ENCODE measurements around the gene PTGER4.
A peak's percentile ranks its signal among the peaks of the same experiment; 100 is the strongest.

Gene PTGER4

DNA sequence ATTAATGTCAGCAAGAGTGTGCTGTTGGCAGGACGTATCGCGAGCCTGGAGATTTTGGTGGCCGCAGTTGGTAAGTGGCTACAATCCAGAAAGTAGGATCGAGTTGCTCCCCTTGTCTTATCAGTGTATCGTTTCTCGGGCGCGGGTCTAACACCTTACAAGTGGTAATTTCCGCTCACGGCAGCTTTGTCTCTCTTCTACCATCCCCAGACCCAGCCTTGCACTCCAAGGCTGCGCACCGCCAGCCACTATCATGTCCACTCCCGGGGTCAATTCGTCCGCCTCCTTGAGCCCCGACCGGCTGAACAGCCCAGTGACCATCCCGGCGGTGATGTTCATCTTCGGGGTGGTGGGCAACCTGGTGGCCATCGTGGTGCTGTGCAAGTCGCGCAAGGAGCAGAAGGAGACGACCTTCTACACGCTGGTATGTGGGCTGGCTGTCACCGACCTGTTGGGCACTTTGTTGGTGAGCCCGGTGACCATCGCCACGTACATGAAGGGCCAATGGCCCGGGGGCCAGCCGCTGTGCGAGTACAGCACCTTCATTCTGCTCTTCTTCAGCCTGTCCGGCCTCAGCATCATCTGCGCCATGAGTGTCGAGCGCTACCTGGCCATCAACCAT, 1.1 kb downstream of the PTGER4 start:
- Histone ChIP-seq H3K4me3 (ENCODE audit: low read length) (peak overlapping the region; percentile 39; the same call in 1 of the 2 replicates), H3K27ac (ENCODE audit: low read length) (no peak overlapping the region), H3K36me3 (ENCODE audit: control insufficient read depth, insufficient read depth, low read length) (no peaks in the 10 kb centered on the region), H3K9me3 (ENCODE audit: control insufficient read depth, insufficient read depth, low read length) (no peaks in the 10 kb centered on the region), H3K27me3 (ENCODE audit: control insufficient read depth, insufficient read depth, low read length) (peaks cover 26% of the 10 kb centered on the region), H3K4me1 (ENCODE audit: control insufficient read depth, insufficient read depth, low read length) (peaks cover 5% of the 10 kb centered on the region; the same call in 1 of the 2 replicates)
- WGBS (ENCODE audit: insufficient coverage, insufficient read length) = no CpG with 5 or more reads among the region's 37 CpGs
- DNase-seq (ENCODE audit: low read depth, low spot score) = no peak

- no peak for DNase-seq (ENCODE audit: low read depth, low spot score)
- Histone ChIP-seq H3K9me3 (ENCODE audit: control insufficient read depth, insufficient read depth, low read length) (no peaks in the 10 kb centered on the region), H3K4me1 (ENCODE audit: control insufficient read depth, insufficient read depth, low read length) (peaks cover 5% of the 10 kb centered on the region; the same call in 1 of the 2 replicates), H3K27me3 (ENCODE audit: control insufficient read depth, insufficient read depth, low read length) (peaks cover 26% of the 10 kb centered on the region), H3K36me3 (ENCODE audit: control insufficient read depth, insufficient read depth, low read length) (no peaks in the 10 kb centered on the region), H3K27ac (ENCODE audit: low read length) (no peak overlapping the region), H3K4me3 (ENCODE audit: low read length) (peak overlapping the region; percentile 39; the same call in 1 of the 2 replicates)
- no CpG with 5 or more reads among the region's 67 CpGs for WGBS (ENCODE audit: insufficient coverage, insufficient read length)
These were observed 1.8 kb downstream of the PTGER4 start for GRCh38 chr5:40681363-40682153.

DNA sequence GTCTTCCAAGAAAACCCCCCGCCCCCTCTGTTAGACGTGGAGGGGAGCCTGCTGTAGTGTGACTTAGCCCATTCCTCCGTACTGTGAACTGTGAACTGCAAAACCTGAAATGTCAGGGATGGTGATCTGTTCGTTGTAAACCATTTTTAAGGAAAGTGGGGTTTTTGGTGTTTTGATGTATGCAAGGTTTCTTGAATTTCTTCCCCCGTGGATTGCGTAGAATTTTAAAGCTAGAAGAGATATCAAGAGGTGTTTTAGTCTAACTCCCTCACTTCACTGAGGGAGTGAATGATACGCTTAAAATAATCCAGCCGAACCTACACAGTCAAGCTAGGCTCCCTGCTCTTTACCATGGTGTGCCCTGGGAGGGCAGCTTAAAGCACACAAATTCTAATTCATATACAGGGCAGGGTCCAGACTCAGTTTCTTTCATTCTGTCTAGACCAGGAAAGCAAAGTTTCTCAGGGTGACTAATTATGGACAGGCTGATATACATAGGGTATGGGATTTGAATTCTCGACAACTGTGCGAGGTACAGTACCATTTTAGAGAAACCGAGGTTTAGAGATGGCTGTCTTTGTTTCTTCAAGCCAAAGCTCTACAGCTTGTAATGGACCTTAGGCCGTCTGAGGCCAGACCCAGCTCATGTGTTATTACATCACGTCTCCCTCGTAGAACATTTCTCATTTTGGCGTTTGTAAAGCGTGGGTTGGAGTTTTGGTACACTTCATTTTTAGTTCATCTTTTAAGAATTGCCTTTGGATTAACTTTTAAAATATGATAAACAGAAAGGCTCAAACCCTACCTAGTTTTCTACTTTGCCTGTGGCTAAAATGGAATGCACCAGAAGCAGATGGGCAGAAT, 2.7 kb downstream of the PTGER4 start:
- no peak overlapping the region; the same call in 1 of the 2 replicates for H3K4me3 ChIP-seq (ENCODE audit: low read length)
- H3K4me1 ChIP-seq (ENCODE audit: control insufficient read depth, insufficient read depth, low read length) = peaks cover 5% of the 10 kb centered on the region; the same call in 1 of the 2 replicates
- H3K36me3 ChIP-seq (ENCODE audit: control insufficient read depth, insufficient read depth, low read length) = no peaks in the 10 kb centered on the region
- H3K27ac ChIP-seq (ENCODE audit: low read length) = no peak overlapping the region
- no peaks in the 10 kb centered on the region for H3K9me3 ChIP-seq (ENCODE audit: control insufficient read depth, insufficient read depth, low read length)
- no peak for DNase-seq (ENCODE audit: low read depth, low spot score)
- peaks cover 26% of the 10 kb centered on the region for H3K27me3 ChIP-seq (ENCODE audit: control insufficient read depth, insufficient read depth, low read length)
- WGBS (ENCODE audit: insufficient coverage, insufficient read length) = no CpG with 5 or more reads among the region's 16 CpGs

DNA sequence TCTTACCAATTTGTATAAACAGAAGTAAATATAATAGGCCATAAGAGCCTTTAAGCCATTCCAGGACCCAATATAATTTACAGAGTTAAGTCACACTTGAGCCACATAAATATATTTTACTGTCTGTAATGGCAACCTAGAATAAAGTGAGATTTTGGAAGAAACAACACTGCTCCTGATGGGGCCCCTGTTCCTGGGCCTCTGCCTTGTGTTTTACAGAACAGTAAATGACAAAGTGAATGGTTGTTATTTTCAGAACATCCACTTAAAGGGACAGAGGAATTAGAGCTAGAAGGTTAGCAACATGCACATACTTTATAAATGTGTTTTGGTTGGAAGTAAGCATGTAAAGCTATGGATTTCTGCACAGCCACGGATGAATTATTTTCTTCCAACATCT, 3.6 kb downstream of the PTGER4 start:
- no peak for DNase-seq (ENCODE audit: low read depth, low spot score)
- Histone ChIP-seq H3K4me3 (ENCODE audit: low read length) (no peak overlapping the region), H3K27me3 (ENCODE audit: control insufficient read depth, insufficient read depth, low read length) (peaks cover 26% of the 10 kb centered on the region), H3K9me3 (ENCODE audit: control insufficient read depth, insufficient read depth, low read length) (no peaks in the 10 kb centered on the region), H3K36me3 (ENCODE audit: control insufficient read depth, insufficient read depth, low read length) (no peaks in the 10 kb centered on the region), H3K27ac (ENCODE audit: low read length) (no peak overlapping the region), H3K4me1 (ENCODE audit: control insufficient read depth, insufficient read depth, low read length) (peaks cover 5% of the 10 kb centered on the region; the same call in 1 of the 2 replicates)
- no CpG with 5 or more reads among the region's 1 CpG for WGBS (ENCODE audit: insufficient coverage, insufficient read length)

DNA sequence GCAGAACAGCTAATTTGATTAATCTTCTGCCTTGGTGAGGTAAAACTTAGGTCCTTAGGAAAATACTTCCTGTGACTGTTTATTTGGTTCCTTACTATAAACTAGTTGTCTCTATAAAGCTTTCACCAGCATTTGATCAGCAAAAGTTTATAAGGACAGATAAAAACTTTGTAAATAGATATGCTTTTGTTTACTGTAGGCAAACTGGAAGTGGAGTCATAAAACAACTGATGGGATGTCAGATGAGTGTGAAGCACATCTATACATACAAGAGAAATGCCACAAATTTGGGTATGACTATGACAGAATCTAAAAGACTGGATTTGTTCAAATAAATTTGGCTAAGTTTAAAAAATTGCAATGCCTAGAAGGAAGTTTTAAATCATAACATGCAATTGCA, 5.5 kb downstream of the PTGER4 start:
- no peaks in the 10 kb centered on the region for H3K9me3 ChIP-seq (ENCODE audit: control insufficient read depth, insufficient read depth, low read length)
- no peak for DNase-seq (ENCODE audit: low read depth, low spot score)
- no peak overlapping the region for H3K27ac ChIP-seq (ENCODE audit: low read length)
- no peak overlapping the region for H3K4me3 ChIP-seq (ENCODE audit: low read length)
- peaks cover 24% of the 10 kb centered on the region for H3K27me3 ChIP-seq (ENCODE audit: control insufficient read depth, insufficient read depth, low read length)
- H3K4me1 ChIP-seq (ENCODE audit: control insufficient read depth, insufficient read depth, low read length) = peaks cover 5% of the 10 kb centered on the region; the same call in 1 of the 2 replicates
- H3K36me3 ChIP-seq (ENCODE audit: control insufficient read depth, insufficient read depth, low read length) = no peaks in the 10 kb centered on the region

GRCh38 chr5:40685976-40686486, 6.3 kb downstream of the PTGER4 start:
- Histone ChIP-seq H3K9me3 (ENCODE audit: control insufficient read depth, insufficient read depth, low read length) (no peaks in the 10 kb centered on the region), H3K27ac (ENCODE audit: low read length) (no peak overlapping the region), H3K4me1 (ENCODE audit: control insufficient read depth, insufficient read depth, low read length) (peaks cover 2% of the 10 kb centered on the region; the same call in 1 of the 2 replicates), H3K4me3 (ENCODE audit: low read length) (no peak overlapping the region), H3K27me3 (ENCODE audit: control insufficient read depth, insufficient read depth, low read length) (peaks cover 16% of the 10 kb centered on the region), H3K36me3 (ENCODE audit: control insufficient read depth, insufficient read depth, low read length) (no peaks in the 10 kb centered on the region)
- WGBS (ENCODE audit: insufficient coverage, insufficient read length) = no CpG with 5 or more reads among the region's 1 CpG
- DNase-seq (ENCODE audit: low read depth, low spot score) = no peak

GRCh38 chr5:40687321-40687720, 7.6 kb downstream of the PTGER4 start:
- Histone ChIP-seq H3K4me3 (ENCODE audit: low read length) (no peak overlapping the region), H3K27ac (ENCODE audit: low read length) (no peak overlapping the region), H3K4me1 (ENCODE audit: control insufficient read depth, insufficient read depth, low read length) (no peaks in the 10 kb centered on the region), H3K36me3 (ENCODE audit: control insufficient read depth, insufficient read depth, low read length) (no peaks in the 10 kb centered on the region), H3K27me3 (ENCODE audit: control insufficient read depth, insufficient read depth, low read length) (peaks cover 4% of the 10 kb centered on the region; the same call in 1 of the 2 replicates), H3K9me3 (ENCODE audit: control insufficient read depth, insufficient read depth, low read length) (no peaks in the 10 kb centered on the region)
- no peak for DNase-seq (ENCODE audit: low read depth, low spot score)
- no CpG with 5 or more reads among the region's 7 CpGs for WGBS (ENCODE audit: insufficient coverage, insufficient read length)

GRCh38 chr5:40688127-40688761, 8.5 kb downstream of the PTGER4 start:
- H3K4me1 ChIP-seq (ENCODE audit: control insufficient read depth, insufficient read depth, low read length) = no peaks in the 10 kb centered on the region
- no peak overlapping the region for H3K27ac ChIP-seq (ENCODE audit: low read length)
- peak; percentile 85 for DNase-seq (ENCODE audit: low read depth, low spot score)
- H3K9me3 ChIP-seq (ENCODE audit: control insufficient read depth, insufficient read depth, low read length) = no peaks in the 10 kb centered on the region
- no CpG with 5 or more reads among the region's 8 CpGs for WGBS (ENCODE audit: insufficient coverage, insufficient read length)
- no peak overlapping the region for H3K4me3 ChIP-seq (ENCODE audit: low read length)
- H3K27me3 ChIP-seq (ENCODE audit: control insufficient read depth, insufficient read depth, low read length) = no peaks in the 10 kb centered on the region
- no peaks in the 10 kb centered on the region for H3K36me3 ChIP-seq (ENCODE audit: control insufficient read depth, insufficient read depth, low read length)

DNA sequence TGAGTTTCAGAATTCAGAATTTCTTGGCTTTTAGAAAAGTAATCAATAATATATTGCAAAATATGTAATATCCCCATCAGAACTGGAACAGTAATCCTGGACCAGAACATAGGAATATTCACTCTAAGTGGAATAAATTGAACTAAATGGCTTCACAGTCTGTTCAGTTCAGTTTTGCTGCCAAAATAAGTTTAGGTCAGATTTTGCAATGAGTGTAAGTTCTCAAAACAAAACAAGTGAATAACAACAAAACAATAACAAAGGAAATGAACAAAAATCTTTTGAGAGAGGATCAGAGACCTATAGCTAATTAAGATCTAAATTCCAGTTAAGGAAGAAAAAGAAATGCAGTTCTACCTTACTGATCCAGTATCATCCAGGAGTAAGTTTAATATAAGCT, 9.3 kb downstream of the PTGER4 start:
- Histone ChIP-seq H3K27me3 (ENCODE audit: control insufficient read depth, insufficient read depth, low read length) (no peaks in the 10 kb centered on the region), H3K4me3 (ENCODE audit: low read length) (no peak overlapping the region), H3K4me1 (ENCODE audit: control insufficient read depth, insufficient read depth, low read length) (no peaks in the 10 kb centered on the region), H3K36me3 (ENCODE audit: control insufficient read depth, insufficient read depth, low read length) (no peaks in the 10 kb centered on the region), H3K27ac (ENCODE audit: low read length) (no peak overlapping the region), H3K9me3 (ENCODE audit: control insufficient read depth, insufficient read depth, low read length) (no peaks in the 10 kb centered on the region)
- no peak for DNase-seq (ENCODE audit: low read depth, low spot score)

- WGBS (ENCODE audit: insufficient coverage, insufficient read length) = no CpG with 5 or more reads among the region's 3 CpGs
- H3K9me3 ChIP-seq (ENCODE audit: control insufficient read depth, insufficient read depth, low read length) = no peaks in the 10 kb centered on the region
- no peak overlapping the region for H3K4me3 ChIP-seq (ENCODE audit: low read length)
- H3K4me1 ChIP-seq (ENCODE audit: control insufficient read depth, insufficient read depth, low read length) = no peaks in the 10 kb centered on the region
- no peak overlapping the region for H3K27ac ChIP-seq (ENCODE audit: low read length)
- no peaks in the 10 kb centered on the region for H3K36me3 ChIP-seq (ENCODE audit: control insufficient read depth, insufficient read depth, low read length)
- no peaks in the 10 kb centered on the region for H3K27me3 ChIP-seq (ENCODE audit: control insufficient read depth, insufficient read depth, low read length)
- no peak for DNase-seq (ENCODE audit: low read depth, low spot score)
These were observed 9.7 kb downstream of the PTGER4 start for GRCh38 chr5:40689438-40689837.

Measured in iPS DF 6.9 (cell line).